T-cell (primary cell): ENCODE measurements around the gene OCIAD2. TPM values are rescaled to one million over a fixed set of nuclear protein-coding genes. Genes with fewer than 3 reads are reported as not detected.

Experiments used
- ATAC-seq, 4 experiments: fragments of 200-7000 bp in 3 of 4; fragments of 150-1000 bp in 1 of 4; cut with Tn5 transposase; replicated peaks in 1 of 4; 1 replicate in 3 of 4; 2 replicates in 1 of 4; pipeline ENCODE4 v1.10.0; 2021; ENCODE audit warnings: moderate library complexity in 3 of 4, mild to moderate bottlenecking in 2 of 4, moderate number of reproducible peaks in 1 of 4
- CTCF ChIA-PET, 2 donors: fragments of 300-600 bp; sonication (Branson Sonifier 250); formaldehyde crosslinking; loops; one replicate each; lab custom pipeline; 2022; ENCODE audit warnings: antibody characterized with exemption in 2 of 2; lab: Charles Lee
- POLR2A ChIA-PET, 2 donors: fragments of 300-600 bp; sonication (Branson Sonifier 250); formaldehyde crosslinking; loops; one replicate each; lab custom pipeline; 2022; ENCODE audit warnings: antibody characterized with exemption in 2 of 2; lab: Charles Lee
- DNase-seq, 35 experiments: peaks; one replicate each; pipeline versions ENCODE4 v3.0.0 to v3.0.0-alpha.2; 2013 to 2023
- H3K27ac ChIP-seq: one replicate; pipeline ENCODE4 v1.5.1; 2013; ENCODE audit warnings: low read length
- H3K27me3 ChIP-seq, 2 experiments: replicated peaks in 1 of 2; 1 replicate in 1 of 2; 2 replicates in 1 of 2; pipeline versions ENCODE4 v1.6.1 to v1.7.0; 2013; ENCODE audit warnings: low read length in 1 of 2, mixed read lengths in 1 of 2; ENCODE audit not compliant: control insufficient read depth in 2 of 2, insufficient read depth in 2 of 2; ENCODE audit errors: extremely low read depth in 1 of 2
- H3K36me3 ChIP-seq, 2 donors: 1 replicate in 1 of 2; 2 replicates in 1 of 2; pipeline versions ENCODE4 v1.6.1 to v1.7.0; 2013; ENCODE audit warnings: low read length in 1 of 2; ENCODE audit not compliant: control insufficient read depth in 2 of 2, insufficient read depth in 1 of 2; ENCODE audit errors: extremely low read depth in 1 of 2
- H3K4me1 ChIP-seq, 2 experiments: 1 replicate in 1 of 2; 2 replicates in 1 of 2; pipeline versions ENCODE4 v1.6.1 to v1.7.0; 2013; ENCODE audit warnings: low read length in 2 of 2, mixed read lengths in 1 of 2; ENCODE audit not compliant: insufficient read depth in 2 of 2, control insufficient read depth in 1 of 2; ENCODE audit errors: extremely low read depth in 1 of 2
- H3K4me3 ChIP-seq, 2 donors: 1 replicate in 1 of 2; 2 replicates in 1 of 2; pipeline versions ENCODE4 v1.5.1 to v1.7.0; 2013; ENCODE audit warnings: mild to moderate bottlenecking in 2 of 2, low read length in 1 of 2, moderate library complexity in 1 of 2; ENCODE audit not compliant: control insufficient read depth in 1 of 2; ENCODE audit errors: extremely low read depth in 1 of 2
- H3K9me3 ChIP-seq: 2 replicates; pipeline ENCODE4 v1.7.0; 2013
- H3K27ac Mint-ChIP-seq, 2 donors: one replicate each; pipeline ENCODE4 v1.8.0; 2020 to 2021; ENCODE audit warnings: mild to moderate bottlenecking in 2 of 2, mixed read lengths in 2 of 2
- H3K27me3 Mint-ChIP-seq, 2 donors: one replicate each; pipeline ENCODE4 v1.8.0; 2021 to 2022; ENCODE audit warnings: mixed read lengths in 2 of 2
- H3K36me3 Mint-ChIP-seq: one replicate; pipeline ENCODE4 v1.8.0; 2021; ENCODE audit warnings: mixed read lengths
- H3K4me1 Mint-ChIP-seq, 3 donors: one replicate each; pipeline ENCODE4 v1.8.0; 2020 to 2022; ENCODE audit warnings: mixed read lengths in 3 of 3, mild to moderate bottlenecking in 1 of 3
- H3K4me3 Mint-ChIP-seq, 3 donors: one replicate each; pipeline ENCODE4 v1.8.0; 2020 to 2022; ENCODE audit warnings: mild to moderate bottlenecking in 3 of 3, mixed read lengths in 3 of 3, moderate library complexity in 3 of 3
- H3K9me3 Mint-ChIP-seq, 3 donors: one replicate each; pipeline ENCODE4 v1.8.0; 2020 to 2022; ENCODE audit warnings: mixed read lengths in 3 of 3
- WGBS: methylation state at CpG from one replicate; pipeline ENCODE4 v1.1.5; 2013; ENCODE audit warnings: missing lambda C conversion rate; ENCODE audit not compliant: insufficient coverage; 5-methylcytosine and 5-hydroxymethylcytosine counted together
- total RNA-seq, 35 experiments: library from RNA in 6 of 35; stranded (reverse) in 6 of 35; fragments of 120-200 nt in 1 of 35; gene quantifications; one replicate each; pipeline versions ENCODE4 v1.2.1 to v1.2.4 and lab custom pipeline; 2013 to 2026

The OCIAD2 gene, protein sequence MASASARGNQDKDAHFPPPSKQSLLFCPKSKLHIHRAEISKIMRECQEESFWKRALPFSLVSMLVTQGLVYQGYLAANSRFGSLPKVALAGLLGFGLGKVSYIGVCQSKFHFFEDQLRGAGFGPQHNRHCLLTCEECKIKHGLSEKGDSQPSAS
- total RNA-seq, result 100 to 1,000 TPM in 3 of 5 donors, 10 to 100 TPM in 2; 54.0 to 150 (median 113) TPM
- 51.5 TPM for total RNA-seq (2013)
- 29.3 to 141 (median 39.3) reads per million in 29 experiments for total RNA-seq (lab: John Stamatoyannopoulos, UW)

DNA sequence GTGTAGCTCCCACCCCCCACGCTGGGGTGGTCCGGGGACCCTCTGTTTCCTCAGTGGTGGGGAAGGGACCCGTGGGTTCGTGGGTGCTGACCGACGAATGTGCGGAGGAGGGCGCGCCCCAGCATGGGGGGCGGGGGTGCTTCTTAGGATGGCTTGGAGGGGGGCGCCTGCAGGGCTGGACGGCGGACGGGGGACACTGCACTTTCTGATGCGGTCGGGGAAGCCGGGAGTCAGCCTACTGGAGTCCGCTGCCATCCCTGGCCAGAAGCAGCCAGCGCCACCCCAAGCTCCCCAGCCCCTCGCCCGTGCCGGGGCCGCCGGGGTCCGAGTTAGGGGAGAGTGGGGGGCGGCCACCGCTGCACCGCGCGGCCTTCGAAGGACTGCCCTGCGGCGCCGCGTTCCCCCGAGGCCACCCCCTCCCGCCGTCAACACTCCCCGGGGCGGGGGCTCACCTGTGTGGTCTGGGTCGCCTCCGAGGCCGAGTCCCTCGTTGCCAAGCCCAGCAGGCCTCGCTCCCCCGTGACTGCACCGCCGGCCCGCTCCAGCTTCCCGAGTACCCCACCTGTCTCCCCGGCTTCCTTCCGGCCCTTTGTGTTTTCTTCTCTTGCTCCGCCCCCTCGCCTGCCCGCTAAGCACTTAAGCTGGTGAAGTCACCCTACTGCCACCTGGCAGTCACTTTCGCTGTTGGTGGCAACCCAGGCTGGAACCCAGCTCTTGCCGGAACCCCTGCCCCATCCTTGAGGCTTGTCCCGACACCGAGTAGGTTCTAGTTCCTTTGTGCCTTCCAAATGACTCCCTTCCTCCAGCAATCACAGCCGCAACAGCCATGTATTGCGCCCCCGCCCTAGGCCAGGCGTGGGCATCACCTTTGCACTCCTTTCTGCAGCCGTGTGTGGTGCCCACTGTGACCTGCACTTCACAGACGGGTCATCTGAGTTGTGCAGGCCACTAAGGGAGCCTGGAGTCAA, at the start of gene OCIAD2:
OCIAD2 (minus strand) TSS at position 569 of the 968 bp plus-strand sequence. CDS start 2,225 bp downstream, outside the sequence.
- peak; percentile 71 to 90 (median 83) for DNase-seq
- Mint-ChIP-seq H3K27me3 (no peaks in the 10 kb centered on the region), H3K4me1 (peaks cover 50 to 52% (median 50%) of the 10 kb centered on the region in 3 donors), H3K36me3 (peaks cover 26% of the 10 kb centered on the region), H3K9me3 (no peaks in the 10 kb centered on the region), H3K27ac (peak within 1 kb of the TSS; percentile 89 to 95), H3K4me3 (peak within 1 kb of the TSS; percentile 91 to 96 (median 94))
- peak within 1 kb of the TSS; percentile 64 to 86 for H3K4me3 ChIP-seq
- POLR2A ChIA-PET, result interaction anchor here in 1 of 2 donors (0.5 to 0.8 kb wide), 2 partner anchors 25 to 70 kb away, joined by 3 to 4 read pairs; no protein-coding TSS in a partner anchor
- WGBS, result under 1% methylated on average over 57 of the region's 65 CpGs
- peaks cover 0 to 18% of the 10 kb centered on the region in 2 donors for H3K36me3 ChIP-seq
- H3K27ac ChIP-seq, result peak within 1 kb of the TSS; percentile 69
- no peaks in the 10 kb centered on the region for H3K27me3 ChIP-seq
- H3K4me1 ChIP-seq, result peaks cover 19 to 34% of the 10 kb centered on the region in 2 experiments
- peak; percentile 95 to 99 (median 98) for ATAC-seq
- CTCF ChIA-PET, result interaction anchor here (0.5 to 1.4 kb wide), 12 partner anchors 38 to 627 kb away, joined by 3 to 27 read pairs (median 4); no protein-coding TSS in a partner anchor
- no peaks in the 10 kb centered on the region for H3K9me3 ChIP-seq

DNA sequence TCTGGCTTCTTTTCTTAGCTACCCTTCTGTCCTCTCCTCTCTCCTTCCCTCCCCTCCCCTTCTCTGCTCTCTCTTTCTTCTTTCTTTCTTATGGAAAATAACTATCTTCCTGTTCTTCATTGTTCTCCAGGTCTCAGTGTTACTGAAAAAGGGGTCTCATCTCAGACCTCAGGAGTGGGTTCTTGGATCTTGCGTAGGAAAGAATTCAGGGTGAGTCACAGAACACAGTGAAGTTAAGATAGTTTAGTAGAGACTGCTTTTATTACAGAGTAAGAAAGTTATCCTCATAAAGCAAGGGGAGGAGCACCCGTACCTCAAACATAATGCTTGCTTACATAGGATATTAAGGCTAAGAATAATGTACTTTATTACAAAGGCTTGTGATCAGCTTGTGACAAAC, 47.7 kb upstream of the OCIAD2 start:
- Mint-ChIP-seq H3K4me3 (no peak overlapping the region), H3K27ac (no peak overlapping the region), H3K27me3 (peaks cover 0 to 1% of the 10 kb centered on the region in 2 donors), H3K4me1 (peaks cover 0 to 19% (median 3%) of the 10 kb centered on the region in 3 donors), H3K9me3 (peaks cover 0 to 3% (median 2%) of the 10 kb centered on the region in 3 donors), H3K36me3 (no peaks in the 10 kb centered on the region)
- ATAC-seq (no peak), DNase-seq (no peak)
- Histone ChIP-seq H3K27me3 (no peaks in the 10 kb centered on the region), H3K27ac (no peak overlapping the region), H3K36me3 (no peaks in the 10 kb centered on the region), H3K4me3 (no peak overlapping the region), H3K9me3 (no peaks in the 10 kb centered on the region), H3K4me1 (no peaks in the 10 kb centered on the region)
- WGBS, result no CpG with 5 or more reads among the region's 2 CpGs
- CTCF ChIA-PET, result no interaction called here
- POLR2A ChIA-PET, result no interaction called here

DNA sequence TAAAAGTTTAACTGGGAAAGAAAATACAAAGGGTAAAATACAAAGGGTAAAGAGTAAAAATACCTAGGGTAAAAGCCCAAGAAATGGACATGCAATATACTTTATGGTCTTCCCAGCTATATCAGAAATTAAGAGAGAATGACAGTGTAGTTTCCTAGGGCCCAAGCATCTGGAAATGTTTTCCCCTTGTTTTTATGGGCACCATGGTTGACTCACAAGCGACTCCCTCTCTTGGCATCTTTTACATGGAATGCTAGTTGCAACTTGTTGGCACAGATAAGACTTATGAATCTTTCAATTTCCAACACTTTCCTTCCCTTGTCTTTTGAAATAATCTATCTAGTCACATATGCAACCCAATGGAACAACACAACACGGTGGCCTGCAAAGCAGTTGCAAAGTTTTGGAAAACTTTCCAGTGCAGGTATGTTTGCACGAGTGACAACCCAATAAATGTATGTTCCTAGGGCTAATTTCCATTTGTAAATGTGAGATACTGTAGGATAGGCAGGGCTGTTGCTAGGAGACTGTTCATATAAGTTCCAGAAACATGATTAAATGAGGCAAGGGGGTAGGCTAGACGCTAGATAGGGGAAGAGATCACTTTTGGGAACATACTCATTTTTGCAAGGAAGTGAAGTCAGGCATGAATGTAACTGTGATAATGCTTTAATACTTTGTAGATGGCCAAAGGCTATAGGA, 43.1 kb upstream of the OCIAD2 start:
- no peak overlapping the region for H3K4me3 Mint-ChIP-seq
- no peak overlapping the region for H3K4me3 ChIP-seq
- H3K27ac Mint-ChIP-seq, result no peak overlapping the region
- ATAC-seq (no peak), DNase-seq (no peak)
- CTCF ChIA-PET, result no interaction called here
- POLR2A ChIA-PET, result no interaction called here
- H3K9me3 Mint-ChIP-seq, result peaks cover 0 to 3% (median 2%) of the 10 kb centered on the region in 3 donors
- peaks cover 5 to 9% of the 10 kb centered on the region in 2 experiments for H3K4me1 ChIP-seq
- WGBS, result 84% methylated on average over 3 of the region's 4 CpGs
- H3K36me3 ChIP-seq, result no peaks in the 10 kb centered on the region
- no peaks in the 10 kb centered on the region for H3K36me3 Mint-ChIP-seq
- no peaks in the 10 kb centered on the region for H3K27me3 Mint-ChIP-seq
- H3K4me1 Mint-ChIP-seq, result peaks cover 12 to 16% (median 13%) of the 10 kb centered on the region in 3 donors
- no peaks in the 10 kb centered on the region for H3K9me3 ChIP-seq
- H3K27me3 ChIP-seq, result no peaks in the 10 kb centered on the region
- H3K27ac ChIP-seq, result no peak overlapping the region

DNA sequence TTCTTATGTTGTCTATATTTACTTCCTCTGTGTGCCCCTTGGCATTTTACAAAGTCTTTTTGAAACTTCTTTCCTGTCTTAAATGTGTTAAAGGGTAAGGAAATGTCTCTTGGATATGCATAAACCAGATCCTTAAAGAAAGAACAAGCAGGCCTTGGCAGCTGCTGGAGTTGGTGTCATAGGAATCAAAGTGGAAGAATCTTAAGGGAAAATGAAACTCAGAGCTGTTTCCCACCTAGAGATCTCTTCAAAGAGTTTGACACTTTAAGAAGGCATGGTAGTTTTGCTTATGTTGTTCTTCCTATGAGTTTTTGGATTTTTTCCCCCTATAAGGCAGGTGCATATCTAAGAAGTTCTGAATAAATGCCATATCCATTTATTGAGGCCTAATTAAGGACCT, 42.5 kb upstream of the OCIAD2 start:
- Mint-ChIP-seq H3K27me3 (peaks cover 0 to 3% of the 10 kb centered on the region in 2 donors), H3K27ac (peak overlapping the region; percentile 49 to 70), H3K4me3 (no peak overlapping the region), H3K4me1 (peaks cover 18 to 21% (median 19%) of the 10 kb centered on the region in 3 donors), H3K36me3 (no peaks in the 10 kb centered on the region), H3K9me3 (peaks cover 0 to 3% (median 2%) of the 10 kb centered on the region in 3 donors)
- Histone ChIP-seq H3K36me3 (no peaks in the 10 kb centered on the region), H3K4me3 (no peak overlapping the region), H3K27me3 (peaks cover 0 to 2% of the 10 kb centered on the region in 2 experiments), H3K9me3 (no peaks in the 10 kb centered on the region), H3K27ac (no peak overlapping the region), H3K4me1 (peaks cover 11 to 13% of the 10 kb centered on the region in 2 experiments)
- ChIA-PET POLR2A (no interaction called here), CTCF (no interaction called here)
- ATAC-seq (no peak), DNase-seq (no peak)

DNA sequence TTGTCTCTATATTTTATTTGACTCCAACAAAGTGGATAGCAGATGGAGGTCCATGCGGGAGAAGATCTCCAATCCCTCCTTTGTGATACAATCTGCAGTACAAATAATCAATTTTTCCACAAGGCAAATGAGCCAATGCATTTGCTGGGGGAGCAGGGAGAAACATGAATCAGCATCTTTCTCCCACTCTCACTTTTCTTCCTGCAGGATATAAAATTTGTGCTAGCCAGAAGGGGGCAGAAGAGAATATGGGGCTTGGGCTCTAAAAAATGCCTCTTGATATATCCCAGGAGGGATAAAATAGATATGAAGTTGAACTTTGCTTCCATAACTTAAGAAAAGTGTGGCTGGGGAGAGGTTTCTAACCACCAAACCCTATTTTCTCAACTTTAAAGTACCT, 41.2 kb upstream of the OCIAD2 start:
- H3K9me3 ChIP-seq, result no peaks in the 10 kb centered on the region
- H3K36me3 Mint-ChIP-seq, result no peaks in the 10 kb centered on the region
- H3K4me3 ChIP-seq, result no peak overlapping the region
- no peak overlapping the region for H3K4me3 Mint-ChIP-seq
- no CpG with 5 or more reads among the region's 1 CpG for WGBS
- peaks cover 23 to 28% (median 28%) of the 10 kb centered on the region in 3 donors for H3K4me1 Mint-ChIP-seq
- DNase-seq, result no peak
- H3K9me3 Mint-ChIP-seq, result peaks cover 0 to 3% (median 2%) of the 10 kb centered on the region in 3 donors
- ChIA-PET POLR2A (no interaction called here), CTCF (no interaction called here)
- H3K27ac Mint-ChIP-seq, result no peak overlapping the region
- no peaks in the 10 kb centered on the region for H3K36me3 ChIP-seq
- H3K27me3 Mint-ChIP-seq, result peaks cover 0 to 3% of the 10 kb centered on the region in 2 donors
- no peak overlapping the region for H3K27ac ChIP-seq
- ATAC-seq, result no peak
- H3K27me3 ChIP-seq, result peaks cover 0 to 4% of the 10 kb centered on the region in 2 experiments
- H3K4me1 ChIP-seq, result peaks cover 12 to 17% of the 10 kb centered on the region in 2 experiments
